K562 (cell line): ENCODE data around the gene DCAF11. TPM values are rescaled to one million over a fixed set of nuclear protein-coding genes. Genes with fewer than 3 reads are reported as not detected.

Experiments used
- ASH1L ChIP-seq: fragments of 450-650 bp; IDR thresholded peaks from 2 replicates; pipeline ENCODE4 v1.6.1; 2018; ENCODE audit warnings: borderline replicate concordance, mild to moderate bottlenecking, low read depth; ENCODE audit not compliant: partially characterized antibody
- ATF7 ChIP-seq: fragments of 450-650 bp; IDR thresholded peaks from 2 replicates; pipeline ENCODE4 v1.7.1; 2014; ENCODE audit warnings: mild to moderate bottlenecking, moderate library complexity
- ELF1 ChIP-seq: fragments of 200-800 bp; sonication (Bioruptor generic); IDR thresholded peaks from 2 replicates; pipeline ENCODE4 v1.6.1; 2016; ENCODE audit warnings: missing genetic modification characterization, missing compliant biosample characterization
- ETV5 ChIP-seq: sonication (generic); formaldehyde crosslinking; IDR thresholded peaks from 2 replicates; pipeline ENCODE4 v1.4.0; 2020; ENCODE audit warnings: low read depth, mild to moderate bottlenecking, missing genetic modification reagents
- GABPA ChIP-seq: fragments of 200-800 bp; sonication (Bioruptor generic); conservative IDR thresholded peaks from 2 replicates; pipeline ENCODE4 v1.6.1; 2016; ENCODE audit warnings: low read depth, missing genetic modification characterization, missing compliant biosample characterization
- GATAD2B ChIP-seq: fragments of 450-650 bp; IDR thresholded peaks from 2 replicates; pipeline ENCODE4 v1.6.1; 2017; ENCODE audit warnings: mild to moderate bottlenecking, borderline replicate concordance
- HMG20A ChIP-seq: fragments of 450-650 bp; formaldehyde crosslinking; conservative IDR thresholded peaks from 2 replicates; pipeline ENCODE4 v1.4.0; 2020; ENCODE audit warnings: mild to moderate bottlenecking, mixed read lengths
- MBD2 ChIP-seq: sonication (generic); IDR thresholded peaks from 2 replicates; pipeline ENCODE4 v1.6.1; 2016; ENCODE audit warnings: low read depth, borderline replicate concordance
- NRF1 ChIP-seq, 2 experiments: fragments of 450-650 bp; IDR thresholded peaks in 1 of 2; conservative IDR thresholded peaks in 1 of 2; 2 replicates each; pipeline ENCODE4 v1.6.1; 2014; ENCODE audit warnings: mild to moderate bottlenecking in 2 of 2
- PML ChIP-seq: IDR thresholded peaks from 2 replicates; pipeline ENCODE4 v1.6.1; 2012; ENCODE audit warnings: low read length, inconsistent platforms
- RAD51 ChIP-seq: fragments of 450-650 bp; IDR thresholded peaks from 2 replicates; pipeline ENCODE4 v1.7.1; 2016; ENCODE audit warnings: low read depth, mild to moderate bottlenecking, borderline replicate concordance
- REST ChIP-seq, 2 experiments: fragments of 450-650 bp; formaldehyde crosslinking in 1 of 2; IDR thresholded peaks; 2 replicates each; pipeline versions ENCODE4 v1.4.0 to v1.6.1; 2014 to 2020; ENCODE audit warnings: mild to moderate bottlenecking in 2 of 2, borderline replicate concordance in 1 of 2, low read depth in 1 of 2
- SAP30 ChIP-seq: fragments of 200-600 bp; sonication (generic); IDR thresholded peaks from 2 replicates; pipeline ENCODE4 v1.6.1; 2012; ENCODE audit warnings: borderline replicate concordance, low read depth, mild to moderate bottlenecking, moderate library complexity, low read length, control low read depth, inconsistent platforms; ENCODE audit not compliant: insufficient read depth, poor library complexity, severe bottlenecking
- TAF7 ChIP-seq: fragments of 450-650 bp; IDR thresholded peaks from 2 replicates; pipeline ENCODE4 v1.6.1; 2016; ENCODE audit warnings: missing genetic modification characterization, missing compliant biosample characterization
- ZBTB17 ChIP-seq: fragments of 450-650 bp; formaldehyde crosslinking; IDR thresholded peaks from 2 replicates; pipeline ENCODE4 v1.4.0; 2020; ENCODE audit warnings: mild to moderate bottlenecking
- ZNF121 ChIP-seq: sonication (generic); formaldehyde crosslinking; conservative IDR thresholded peaks from 2 replicates; pipeline ENCODE4 v1.8.0; 2022; ENCODE audit warnings: missing genetic modification reagents
- polyA plus RNA-seq, 8 experiments: library from polyadenylated mRNA; depleted of rRNA in 4 of 8; stranded (reverse) in 5 of 8; unstranded in 3 of 8; fragments of >200 nt; fragmentation: Nextera tagmentation in 2 of 8; fragmentation: Illumina TruSeq in 1 of 8; extraction: Ambion mirVana in 2 of 8; extraction: Trizol in 1 of 8; gene quantifications; 2 replicates each; pipeline versions ENCODE4 v1.2.1 to v1.2.3, GENCODE V29; 2011 to 2014; ENCODE audit warnings: inconsistent platforms in 1 of 8, missing spikeins in 1 of 8
- total RNA-seq, 7 experiments: library from RNA; depleted of rRNA in 6 of 7; stranded (reverse); fragments of >200 nt in 6 of 7; fragmentation: Illumina TruSeq in 2 of 7; extraction: Trizol in 2 of 7; gene quantifications; 2 replicates each; pipeline versions ENCODE4 v1.2.1 to v1.2.3, GENCODE V29; 2011 to 2021; ENCODE audit warnings: low replicate concordance in 1 of 7
- TF ChIP-seq, protein P1 (sequence below): IDR thresholded peaks from 2 replicates; pipeline ENCODE4 v1.6.1; 2012; ENCODE audit warnings: low read depth, low read length, improper control_type of control experiment, borderline replicate concordance

Gene DCAF11
- total and polyA plus RNA-seq, 9 of the 15 experiments (the other 6 are each of a cell fraction or from before 2014, with no cell fraction given): 8.5 to 46.2 (median 36.4) TPM

DNA sequence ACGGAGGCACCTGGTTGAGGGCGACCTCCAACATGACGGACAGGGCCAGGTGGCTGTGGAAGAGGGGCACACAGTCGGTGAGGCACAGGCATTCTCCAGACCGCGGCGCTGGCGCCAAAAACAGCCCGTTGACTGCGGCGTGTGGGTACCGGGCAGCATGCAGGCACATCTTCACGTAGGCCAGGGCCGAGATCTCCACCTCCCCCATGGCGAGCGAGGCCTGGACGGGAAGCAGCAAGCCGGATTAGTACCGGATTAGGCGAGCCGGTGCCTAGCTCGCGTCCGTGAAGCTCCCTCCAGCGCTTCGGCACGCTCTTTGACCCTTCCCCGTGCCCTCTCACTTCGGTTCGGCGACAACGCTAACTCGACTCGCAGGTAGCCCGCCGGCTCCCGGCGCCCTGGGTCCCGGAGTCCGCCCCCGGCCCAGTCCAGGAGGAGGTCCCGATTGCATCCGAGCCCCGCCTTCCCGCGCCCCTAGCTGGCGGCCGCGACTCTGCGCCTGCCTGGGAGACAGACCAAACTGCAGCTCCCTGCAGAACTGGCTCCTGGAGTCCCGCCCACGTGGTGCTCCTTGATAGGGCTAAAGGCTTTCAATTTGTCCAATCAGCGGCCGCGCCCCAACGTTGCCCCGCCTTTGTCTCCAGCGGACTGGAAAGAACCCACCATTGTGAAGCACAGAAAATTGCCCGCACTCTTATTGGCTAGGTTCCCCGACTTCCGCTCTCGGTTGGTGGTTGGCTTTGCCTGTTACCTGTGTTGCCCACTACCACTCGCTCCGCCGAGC is 26.7 kb downstream of the DCAF11 start, which contains the start of gene EMC9 (continued):
- TF ChIP-seq ZBTB17 (CRISPR knock-in tag) (peak; percentile 97), REST (IDR thresholded peaks at IDR 0.05; ENCODE audit: borderline replicate concordance) (peak; percentile 61), REST (CRISPR knock-in tag; IDR thresholded peaks at IDR 0.05; ENCODE audit: low read depth) (0 out of 2 replicates have a peak, but pooled peaks have one; percentile 28), ETV5 (CRISPR knock-in tag) (peak; percentile 71), SAP30 (peak; percentile 68), NRF1 (conservative IDR thresholded peaks at IDR 0.05 in 1 of 2, IDR thresholded peaks at IDR 0.05 in 1 of 2) (peak; percentile 91 to 93), PML (0 out of 2 replicates have a peak, but pooled peaks have one; percentile 6), ASH1L (peak; percentile 83), GABPA (tag) (peak; percentile 71), ZNF121 (no peak), ATF7 (peak; percentile 57), MBD2 (peak; percentile 81; the same call in 1 of the 2 replicates), RAD51 (peak; percentile 47; the same call in 1 of the 2 replicates), ELF1 (tag) (0 out of 2 replicates have a peak, but pooled peaks have one; percentile 50), TAF7 (tag) (peak; percentile 9; the same call in 1 of the 2 replicates), HMG20A (CRISPR knock-in tag) (no peak), GATAD2B (no peak)
- TF ChIP-seq, protein P1, sequence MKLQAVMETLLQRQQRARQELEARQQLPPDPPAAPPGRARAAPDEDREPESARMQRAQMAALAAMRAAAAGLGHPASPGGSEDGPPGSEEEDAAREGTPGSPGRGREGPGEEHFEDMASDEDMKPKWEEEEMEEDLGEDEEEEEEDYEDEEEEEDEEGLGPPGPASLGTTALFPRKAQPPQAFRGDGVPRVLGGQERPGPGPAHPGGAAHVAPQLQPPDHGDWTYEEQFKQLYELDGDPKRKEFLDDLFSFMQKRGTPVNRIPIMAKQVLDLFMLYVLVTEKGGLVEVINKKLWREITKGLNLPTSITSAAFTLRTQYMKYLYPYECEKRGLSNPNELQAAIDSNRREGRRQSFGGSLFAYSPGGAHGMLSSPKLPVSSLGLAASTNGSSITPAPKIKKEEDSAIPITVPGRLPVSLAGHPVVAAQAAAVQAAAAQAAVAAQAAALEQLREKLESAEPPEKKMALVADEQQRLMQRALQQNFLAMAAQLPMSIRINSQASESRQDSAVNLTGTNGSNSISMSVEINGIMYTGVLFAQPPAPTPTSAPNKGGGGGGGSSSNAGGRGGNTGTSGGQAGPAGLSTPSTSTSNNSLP: no peak
